GM23248 (cell line): Measurements from ENCODE around the gene ACTN1.

Experiments used
- EZH2 ChIP-seq: fragments of 200-600 bp; sonication (generic); IDR thresholded peaks from 2 replicates; pipeline ENCODE4 v1.6.1; 2018; ENCODE audit warnings: antibody characterized with exemption, mild to moderate bottlenecking; ENCODE audit not compliant: insufficient read depth, poor library complexity, severe bottlenecking
- EZH2phosphoT487 ChIP-seq: fragments of 200-600 bp; sonication (generic); IDR thresholded peaks from 2 replicates; pipeline ENCODE4 v1.6.1; 2018; ENCODE audit warnings: antibody characterized with exemption, moderate library complexity, mild to moderate bottlenecking, low read depth; ENCODE audit not compliant: insufficient read depth

- TF ChIP-seq EZH2phosphoT487 (no peak), EZH2 (no peak)
Observed at GRCh38 chr14:68896132-68896531, 83.0 kb downstream of the ACTN1 start.
